ENCODE measurements around the gene ANAPC2.

Gene ANAPC2

GRCh38 chr9:137191691-137192447, 3.5 kb upstream of the ANAPC2 start:
- no peak for DNase-seq (ENCODE audit: low read depth)

GRCh38 chr9:137191245-137191644, 2.9 kb upstream of the ANAPC2 start:
- no peak for DNase-seq (ENCODE audit: low read depth)

- no peak for DNase-seq (ENCODE audit: low read depth)
These were observed 2.0 kb upstream of the ANAPC2 start for GRCh38 chr9:137190315-137190856.

- no peak for DNase-seq (ENCODE audit: low read depth)
These were observed 1.2 kb upstream of the ANAPC2 start for GRCh38 chr9:137189297-137190295.

GRCh38 chr9:137188086-137188489, 272 bp downstream of the ANAPC2 start:
- DNase-seq (ENCODE audit: low read depth): no peak

GRCh38 chr9:137187386-137187785, 974 bp downstream of the ANAPC2 start:
- no peak for DNase-seq (ENCODE audit: low read depth)

- DNase-seq (ENCODE audit: low read depth): no peak
These were observed 2.0 kb downstream of the ANAPC2 start for GRCh38 chr9:137186385-137186784.

- no peak for DNase-seq (ENCODE audit: low read depth)
These were observed 2.4 kb downstream of the ANAPC2 start for GRCh38 chr9:137185921-137186320.

- DNase-seq (ENCODE audit: low read depth): no peak
These were observed 3.3 kb downstream of the ANAPC2 start for GRCh38 chr9:137184881-137185660.

- DNase-seq (ENCODE audit: low read depth): no peak
These were observed 4.3 kb downstream of the ANAPC2 start for GRCh38 chr9:137183980-137184595.

- no peak for DNase-seq (ENCODE audit: low read depth)
These were observed 5.5 kb downstream of the ANAPC2 start for GRCh38 chr9:137182836-137183235.

GRCh38 chr9:137181680-137182079, 6.7 kb downstream of the ANAPC2 start:
- no peak for DNase-seq (ENCODE audit: low read depth)

- DNase-seq (ENCODE audit: low read depth): no peak
These were observed 7.9 kb downstream of the ANAPC2 start for GRCh38 chr9:137180491-137180890.

GRCh38 chr9:137179761-137180160, 8.6 kb downstream of the ANAPC2 start:
- no peak for DNase-seq (ENCODE audit: low read depth)

GRCh38 chr9:137178939-137179630, 9.3 kb downstream of the ANAPC2 start:
- no peak for DNase-seq (ENCODE audit: low read depth)

GRCh38 chr9:137178201-137178938, 10.0 kb downstream of the ANAPC2 start:
- DNase-seq (ENCODE audit: low read depth): no peak

GRCh38 chr9:137176302-137177182, 11.8 kb downstream of the ANAPC2 start:
- DNase-seq (ENCODE audit: low read depth): no peak

- no peak for DNase-seq (ENCODE audit: low read depth)
These were observed 12.9 kb downstream of the ANAPC2 start for GRCh38 chr9:137175345-137175961.

Data from HS-27A (cell line).